Body of pancreas (tissue), 4 donors: ENCODE data around the gene MLKL. TPM values are rescaled to one million over a fixed set of nuclear protein-coding genes. Genes with fewer than 3 reads are reported as not detected.

Experiments used
- ATAC-seq: fragments of 150-250 bp; one replicate; pipeline ENCODE4 v1.9.1; 2016
- DNase-seq, 4 donors: peaks; one replicate each; pipeline ENCODE4 v3.0.0-alpha.2; 2019
- H3K27ac ChIP-seq, 4 donors: fragments of 200-600 bp; sonication (generic); 1 replicate in 3 of 4; 2 replicates in 1 of 4; pipeline versions ENCODE4 v1.5.1 to v1.6.1; 2016 to 2019; ENCODE audit warnings: mild to moderate bottlenecking in 1 of 4, mixed read lengths in 1 of 4, moderate library complexity in 1 of 4
- H3K27me3 ChIP-seq, 2 donors: fragments of 200-600 bp; sonication (generic); one replicate each; pipeline ENCODE4 v1.6.0; 2016; ENCODE audit warnings: mild to moderate bottlenecking in 1 of 2
- H3K36me3 ChIP-seq, 2 donors: fragments of 200-600 bp; sonication (generic); replicated peaks in 1 of 2; 2 replicates each; pipeline ENCODE4 v1.5.1; 2016; ENCODE audit warnings: low read depth in 2 of 2; ENCODE audit not compliant: insufficient read depth in 1 of 2
- H3K4me1 ChIP-seq: fragments of 200-600 bp; sonication (generic); one replicate; pipeline ENCODE4 v1.6.0; 2016
- H3K4me3 ChIP-seq, 2 donors: fragments of 200-600 bp; sonication (generic); 1 replicate in 1 of 2; 2 replicates in 1 of 2; pipeline ENCODE4 v1.5.1; 2016 to 2019
- H3K9me3 ChIP-seq, 3 donors: fragments of 200-600 bp; sonication (generic); 1 replicate in 2 of 3; 2 replicates in 1 of 3; pipeline ENCODE4 v1.5.1; 2016
- CTCF ChIP-seq, 7 experiments: fragments of 450-650 bp in 4 of 7; fragments of 200-600 bp in 3 of 7; sonication (generic) in 3 of 7; IDR thresholded peaks; one replicate each; pipeline ENCODE4 v1.5.1; 2016 to 2019; ENCODE audit warnings: antibody characterized with exemption in 7 of 7
- POLR2A ChIP-seq, 3 donors: fragments of 450-650 bp; IDR thresholded peaks; one replicate each; pipeline ENCODE4 v1.6.1; 2016; ENCODE audit warnings: antibody characterized with exemption in 3 of 3, mild to moderate bottlenecking in 2 of 3
- WGBS, 2 donors: methylation state at CpG; one replicate each; pipeline ENCODE4 v1.1.5; 2017; 5-methylcytosine and 5-hydroxymethylcytosine counted together
- intact Hi-C: fragments of 100-400 bp; cut with DNase I; formaldehyde crosslinking; loops from one replicate; pipeline ENCODE4 v1.15.1; 2023
- total RNA-seq, 2 donors: library from RNA; depleted of rRNA; stranded (reverse); fragments of >200 nt; gene quantifications; one replicate each; pipeline ENCODE4 v1.1.0, GENCODE V29; 2016

The MLKL gene
- total RNA-seq, 2 donors from 2014 or later, result 10.9 to 16.8 TPM

GRCh38 chr16:74734361-74735161 is 33.9 kb upstream of the MLKL start:
- WGBS, 2 donors, result 80 to 82% methylated on average over 7 to 21 of the region's 21 CpGs
- no peak for ATAC-seq
- DNase-seq, result no peak
- Histone ChIP-seq H3K27me3 (no peaks in the 10 kb centered on the region), H3K4me1 (peaks cover 14% of the 10 kb centered on the region), H3K36me3 (no peaks in the 10 kb centered on the region), H3K27ac (no peak overlapping the region), H3K9me3 (no peaks in the 10 kb centered on the region), H3K4me3 (no peak overlapping the region)
- no peak for TF ChIP-seq CTCF (IDR thresholded peaks at IDR 0.05)
- no peak for TF ChIP-seq POLR2A (IDR thresholded peaks at IDR 0.05)
- intact Hi-C loops, result no loop called here

GRCh38 chr16:74732707-74733350 is 32.2 kb upstream of the MLKL start:
- intact Hi-C loops, result no loop called here
- no peaks in the 10 kb centered on the region for H3K27me3 ChIP-seq
- no peaks in the 10 kb centered on the region for H3K36me3 ChIP-seq
- H3K9me3 ChIP-seq, result no peaks in the 10 kb centered on the region
- H3K4me3 ChIP-seq, result no peak overlapping the region
- 88 to 91% methylated on average over 8 to 15 of the region's 15 CpGs for WGBS, 2 donors
- TF ChIP-seq CTCF (IDR thresholded peaks at IDR 0.05), result no peak
- no peak for TF ChIP-seq POLR2A (IDR thresholded peaks at IDR 0.05)
- H3K4me1 ChIP-seq, result peaks cover 18% of the 10 kb centered on the region
- no peak overlapping the region for H3K27ac ChIP-seq
- DNase-seq, result no peak
- no peak for ATAC-seq

GRCh38 chr16:74731853-74732477 is 31.3 kb upstream of the MLKL start:
- TF ChIP-seq POLR2A (IDR thresholded peaks at IDR 0.05) (no peak), CTCF (IDR thresholded peaks at IDR 0.05) (no peak)
- DNase-seq (no peak), ATAC-seq (no peak)
- intact Hi-C loops, result no loop called here
- H3K9me3 ChIP-seq, result no peaks in the 10 kb centered on the region
- H3K27me3 ChIP-seq, result no peaks in the 10 kb centered on the region
- H3K36me3 ChIP-seq, result no peaks in the 10 kb centered on the region
- no peak overlapping the region for H3K4me3 ChIP-seq
- H3K4me1 ChIP-seq, result peaks cover 18% of the 10 kb centered on the region
- H3K27ac ChIP-seq, result no peak overlapping the region
- 91 to 92% methylated on average over 8 of the region's 8 CpGs for WGBS, 2 donors

GRCh38 chr16:74729783-74730683 is 29.4 kb upstream of the MLKL start:
- no peak overlapping the region for H3K4me3 ChIP-seq
- H3K27ac ChIP-seq, result peak overlapping the region; percentile 60 to 78 (median 66)
- DNase-seq, result peak; percentile 61 to 81 (median 80)
- H3K27me3 ChIP-seq, result no peaks in the 10 kb centered on the region
- ATAC-seq, result peak; percentile 85
- no peaks in the 10 kb centered on the region for H3K9me3 ChIP-seq
- H3K36me3 ChIP-seq, result no peaks in the 10 kb centered on the region
- H3K4me1 ChIP-seq, result peaks cover 18% of the 10 kb centered on the region
- intact Hi-C loops, result no loop called here
- TF ChIP-seq CTCF (IDR thresholded peaks at IDR 0.05) (no peak), POLR2A (IDR thresholded peaks at IDR 0.05) (no peak)
- WGBS, 2 donors, result 43 to 53% methylated on average over 9 to 11 of the region's 11 CpGs
